Measurements from ENCODE around the gene TSC22D1.
"Not testable (repeated sequence)": the region's sequence is repeated elsewhere in the genome, so short reads cannot be mapped to it uniquely, and the experiment has no call there.

Gene TSC22D1

GRCh38 chr13:44459674-44460073 lies 116.5 kb downstream of the TSC22D1 start:
- no peak for TF ChIP-seq CTCF (IDR thresholded peaks at IDR 0.05; ENCODE audit: insufficient read depth, low read depth, low read length, missing control alignments)
- no peak overlapping the region for H3K4me3 ChIP-seq (ENCODE audit: low read depth, low read length)
- no peak for DNase-seq (ENCODE audit: low read depth)

- H3K4me3 ChIP-seq (ENCODE audit: low read depth, low read length): no peak overlapping the region
- no peak for TF ChIP-seq CTCF (IDR thresholded peaks at IDR 0.05; ENCODE audit: insufficient read depth, low read depth, low read length, missing control alignments)
- DNase-seq (ENCODE audit: low read depth): no peak
Measured at GRCh38 chr13:44458313-44458975, 117.7 kb downstream of the TSC22D1 start.

GRCh38 chr13:44456212-44456611 lies 119.9 kb downstream of the TSC22D1 start:
- DNase-seq (ENCODE audit: low read depth); H3K4me3 ChIP-seq (ENCODE audit: low read depth, low read length): not testable (repeated sequence)

- TF ChIP-seq CTCF (IDR thresholded peaks at IDR 0.05; ENCODE audit: insufficient read depth, low read depth, low read length, missing control alignments): no peak
- no peak for DNase-seq (ENCODE audit: low read depth)
- no peak overlapping the region for H3K4me3 ChIP-seq (ENCODE audit: low read depth, low read length)
Measured at GRCh38 chr13:44455769-44456168, 120.4 kb downstream of the TSC22D1 start.

GRCh38 chr13:44453881-44454280 lies 122.2 kb downstream of the TSC22D1 start:
- no peak for DNase-seq (ENCODE audit: low read depth)
- no peak for TF ChIP-seq CTCF (IDR thresholded peaks at IDR 0.05; ENCODE audit: insufficient read depth, low read depth, low read length, missing control alignments)

GRCh38 chr13:44453069-44453468 lies 123.1 kb downstream of the TSC22D1 start:
- no peak for TF ChIP-seq CTCF (IDR thresholded peaks at IDR 0.05; ENCODE audit: insufficient read depth, low read depth, low read length, missing control alignments)
- no peak for DNase-seq (ENCODE audit: low read depth)
- H3K4me3 ChIP-seq (ENCODE audit: low read depth, low read length): no peak overlapping the region

More at GRCh38 chr13:44453881-44454280, 122.2 kb downstream of the TSC22D1 start:
- no peak overlapping the region for H3K4me3 ChIP-seq (ENCODE audit: low read depth, low read length)

GRCh38 chr13:44452418-44452817 lies 123.7 kb downstream of the TSC22D1 start:
- H3K4me3 ChIP-seq (ENCODE audit: low read depth, low read length): no peak overlapping the region
- no peak for TF ChIP-seq CTCF (IDR thresholded peaks at IDR 0.05; ENCODE audit: insufficient read depth, low read depth, low read length, missing control alignments)
- DNase-seq (ENCODE audit: low read depth): no peak

All from GM12865 (cell line).